K562 (cell line): ENCODE data around the gene GALM. TPM values are rescaled to one million over a fixed set of nuclear protein-coding genes. Genes with fewer than 3 reads are reported as not detected.

ENCODE experiments used
- ATAC-seq: fragments of 200-7000 bp; cut with Tn5 transposase; 3 replicates; pipeline ENCODE4 v1.9.1; 2020; ENCODE audit warnings: moderate library complexity
- BruUV-seq: library from RNA; stranded (reverse); fragments of 400-500 nt; replicated peaks from 2 replicates; lab custom pipeline; 2021; lab: Mats Ljungman, UMichigan
- CTCF ChIA-PET: fragments of 300-600 bp; formaldehyde crosslinking; extraction: SDS; loops from one replicate; lab custom pipeline; 2021; ENCODE audit warnings: low intra/inter-chr PET ratio; lab: Yijun Ruan, JAX
- POLR2A ChIA-PET: fragments of 300-600, 350-650 bp; sonication (Branson Sonifier 250); formaldehyde crosslinking; extraction: SDS; loops from one replicate; lab custom pipeline; 2021; ENCODE audit warnings: antibody characterized with exemption, inconsistent platforms; lab: Yijun Ruan, JAX
- DNase-seq, 4 experiments: peaks; one replicate each; pipeline versions ENCODE4 v3.0.0 to v3.0.0-alpha.2; 2011 to 2018; ENCODE audit warnings: low spot score in 3 of 4, mixed read lengths in 3 of 4; ENCODE audit errors: extremely low read depth in 1 of 4
- FAIRE-seq: peaks from 2 replicates; lab custom pipeline; 2011; peaks lifted over from hg19 to GRCh38; lab: Jason Lieb, UNC
- H2AFZ ChIP-seq: 2 replicates; pipeline ENCODE4 v1.6.0; 2011; ENCODE audit warnings: low read depth, low read length, control low read depth, inconsistent platforms
- H3K27ac ChIP-seq: fragments of 200-600 bp; 3 replicates; pipeline ENCODE4 v1.8.0; 2011; ENCODE audit warnings: low read depth, mild to moderate bottlenecking, control low read depth, inconsistent platforms, low read length, moderate library complexity, mixed read lengths; ENCODE audit errors: extremely low read depth
- H3K27me3 ChIP-seq, 2 experiments: fragments of 300-600 bp in 1 of 2; 2 replicates in 1 of 2; 3 replicates in 1 of 2; pipeline versions ENCODE4 v1.6.0 to v1.8.0; 2011; ENCODE audit warnings: inconsistent platforms in 2 of 2, low read length in 2 of 2, mild to moderate bottlenecking in 1 of 2, mixed read lengths in 1 of 2, moderate library complexity in 1 of 2; ENCODE audit not compliant: control insufficient read depth in 2 of 2, insufficient read depth in 2 of 2
- H3K36me3 ChIP-seq: fragments of 300-600 bp; 3 replicates; pipeline ENCODE4 v1.8.0; 2011; ENCODE audit warnings: mild to moderate bottlenecking, low read length, inconsistent platforms; ENCODE audit not compliant: control insufficient read depth, insufficient read depth
- H3K4me1 ChIP-seq, 2 experiments: fragments of 200-600 bp in 1 of 2; replicated peaks in 1 of 2; 2 replicates in 1 of 2; 3 replicates in 1 of 2; pipeline versions ENCODE4 v1.5.1 to v1.8.0; 2011; ENCODE audit warnings: inconsistent platforms in 2 of 2, low read length in 2 of 2, mild to moderate bottlenecking in 1 of 2, mixed read lengths in 1 of 2, moderate library complexity in 1 of 2; ENCODE audit not compliant: control insufficient read depth in 2 of 2, insufficient read depth in 2 of 2
- H3K4me2 ChIP-seq: 2 replicates; pipeline ENCODE4 v1.6.1; 2011; ENCODE audit warnings: low read length, control low read depth, inconsistent platforms, mixed read lengths; ENCODE audit not compliant: insufficient read depth
- H3K4me3 ChIP-seq: fragments of 200-600 bp; sonication (generic), shearing (Covaris generic); 2 replicates; pipeline ENCODE4 v1.5.1; 2016; ENCODE audit warnings: control low read depth, inconsistent platforms
- H3K79me2 ChIP-seq: fragments of 200-600 bp; 3 replicates; pipeline ENCODE4 v1.8.0; 2011; ENCODE audit warnings: low read length, inconsistent platforms; ENCODE audit not compliant: control insufficient read depth, insufficient read depth
- H3K9ac ChIP-seq, 2 experiments: 2 replicates each; pipeline versions ENCODE4 v1.6.0 to v1.6.1; 2011; ENCODE audit warnings: low read depth in 2 of 2, low read length in 2 of 2, control low read depth in 1 of 2, inconsistent platforms in 1 of 2, mild to moderate bottlenecking in 1 of 2, mixed read lengths in 1 of 2; ENCODE audit not compliant: insufficient read depth in 1 of 2
- H3K9me1 ChIP-seq: one replicate; pipeline ENCODE4 v1.6.0; 2011; ENCODE audit warnings: inconsistent platforms, mild to moderate bottlenecking, low read length, moderate library complexity; ENCODE audit not compliant: control insufficient read depth, insufficient read depth
- H3K9me3 ChIP-seq: replicated peaks from 2 replicates; pipeline ENCODE4 v1.5.1; 2011; ENCODE audit warnings: low read depth, low read length, inconsistent platforms; ENCODE audit not compliant: control insufficient read depth, insufficient read depth
- H4K20me1 ChIP-seq: replicated peaks from 2 replicates; pipeline ENCODE4 v1.6.1; 2011; ENCODE audit warnings: low read length, inconsistent platforms, mixed read lengths; ENCODE audit not compliant: control insufficient read depth, insufficient read depth
- BCOR ChIP-seq: fragments of 450-650 bp; IDR thresholded peaks from 2 replicates; pipeline ENCODE4 v1.6.1; 2016
- DNMT1 ChIP-seq: fragments of 450-650 bp; IDR thresholded peaks from 2 replicates; pipeline ENCODE4 v1.6.1; 2016; ENCODE audit warnings: antibody characterized with exemption, mild to moderate bottlenecking
- FOXA3 ChIP-seq, 2 experiments: fragments of 450-650 bp in 1 of 2; sonication (generic) in 1 of 2; formaldehyde crosslinking; IDR thresholded peaks in 1 of 2; conservative IDR thresholded peaks in 1 of 2; 2 replicates each; pipeline versions ENCODE4 v1.4.0 to v1.8.0; 2020 to 2022; ENCODE audit warnings: mild to moderate bottlenecking in 2 of 2, missing genetic modification reagents in 1 of 2
- KDM1A ChIP-seq, 2 experiments: fragments of 450-650 bp; IDR thresholded peaks; 2 replicates each; pipeline ENCODE4 v1.6.1; 2016; ENCODE audit warnings: mild to moderate bottlenecking in 2 of 2
- NR4A1 ChIP-seq, 2 experiments: fragments of 250-450 bp in 1 of 2; fragments of 450-650 bp in 1 of 2; sonication (Bioruptor Pico) in 1 of 2; IDR thresholded peaks; 2 replicates each; pipeline versions ENCODE4 v1.4.0 to v1.6.1; 2016 to 2020; ENCODE audit warnings: mild to moderate bottlenecking in 2 of 2, missing compliant biosample characterization in 1 of 2, missing genetic modification characterization in 1 of 2, moderate library complexity in 1 of 2
- TAF1 ChIP-seq: IDR thresholded peaks from 2 replicates; pipeline ENCODE4 v1.6.1; 2011; ENCODE audit warnings: mild to moderate bottlenecking, low read length, moderate library complexity; ENCODE audit not compliant: insufficient read depth, control insufficient read depth, severe bottlenecking; ENCODE audit errors: extremely low read depth
- TBL1XR1 ChIP-seq, 2 experiments: IDR thresholded peaks; 2 replicates each; pipeline ENCODE4 v1.6.1; 2012; ENCODE audit warnings: improper control_type of control experiment in 2 of 2, low read length in 2 of 2, mild to moderate bottlenecking in 1 of 2
- ZNF184 ChIP-seq: sonication (generic); formaldehyde crosslinking; IDR thresholded peaks from 2 replicates; pipeline ENCODE4 v1.5.0; 2020; ENCODE audit warnings: missing genetic modification reagents
- WGBS: fragments of 100-300 bp; shearing (Covaris generic); methylation state at CpG from one replicate; pipeline ENCODE4 v1.1.6; 2016; ENCODE audit warnings: low coverage, mixed read lengths; ENCODE audit not compliant: insufficient coverage; ENCODE audit errors: missing lambda C conversion rate; 5-methylcytosine and 5-hydroxymethylcytosine counted together
- in situ Hi-C: fragments of 300-500 bp; cut with MboI; formaldehyde crosslinking; loops from 4 replicates; pipeline ENCODE4 v1.15.0; 2018; ENCODE audit warnings: inconsistent platforms, mixed read lengths
- intact Hi-C: fragments of 100-400 bp; cut with micrococcal nuclease; formaldehyde crosslinking; loops from 2 replicates; pipeline ENCODE4 v1.14.2; 2022
- polyA plus RNA-seq, 8 experiments: library from polyadenylated mRNA; depleted of rRNA in 4 of 8; stranded (reverse) in 5 of 8; unstranded in 3 of 8; fragments of >200 nt; fragmentation: Nextera tagmentation in 2 of 8; fragmentation: Illumina TruSeq in 1 of 8; extraction: Ambion mirVana in 2 of 8; extraction: Trizol in 1 of 8; gene quantifications; 2 replicates each; pipeline versions ENCODE4 v1.2.1 to v1.2.3, GENCODE V29; 2011 to 2014; ENCODE audit warnings: inconsistent platforms in 1 of 8, missing spikeins in 1 of 8
- total RNA-seq, 7 experiments: library from RNA; depleted of rRNA in 6 of 7; stranded (reverse); fragments of >200 nt in 6 of 7; fragmentation: Illumina TruSeq in 2 of 7; extraction: Trizol in 2 of 7; gene quantifications; 2 replicates each; pipeline versions ENCODE4 v1.2.1 to v1.2.3, GENCODE V29; 2011 to 2021; ENCODE audit warnings: low replicate concordance in 1 of 7
- TF ChIP-seq, protein P1 (sequence below): fragments of 450-650 bp; IDR thresholded peaks from 2 replicates; pipeline ENCODE4 v1.6.1; 2018; ENCODE audit warnings: mild to moderate bottlenecking, low read depth; ENCODE audit not compliant: partially characterized antibody

GALM gene
- total and polyA plus RNA-seq, 9 of the 15 experiments (the other 6 are each of a cell fraction or from before 2014, with no cell fraction given) = 22.1 to 51.7 (median 27.9) TPM

DNA sequence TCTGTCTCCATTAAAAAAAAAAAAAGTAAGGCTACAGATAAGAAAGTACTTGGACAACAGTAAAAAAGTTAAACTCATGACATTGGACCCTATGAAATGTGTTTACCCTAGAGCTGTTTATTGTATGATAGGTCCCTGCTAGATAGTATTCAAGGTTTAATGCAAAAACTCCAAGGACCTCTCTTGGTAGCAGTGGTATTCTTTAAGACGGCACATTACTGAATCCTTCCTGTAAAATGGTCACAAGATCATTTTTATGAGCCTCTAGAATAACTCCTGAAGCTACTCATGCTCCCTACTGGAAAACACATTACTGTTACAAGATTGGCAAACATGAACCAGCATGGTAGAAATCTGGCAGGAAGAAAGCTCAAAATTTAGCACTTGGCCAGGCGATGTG is 38.8 kb downstream of the GALM start:
- POLR2A ChIA-PET = interaction anchor here (0.9 to 1.9 kb wide), 4 partner anchors 27 to 123 kb away, joined by 3 to 6 read pairs (median 4); no protein-coding TSS in a partner anchor
- Histone ChIP-seq H3K4me3 (no peak overlapping the region), H3K4me2 (no peak overlapping the region), H3K4me1 (peaks cover 6 to 9% of the 10 kb centered on the region in 2 experiments; a peak in 3 of 5 replicates), H3K9ac (no peak overlapping the region), H3K79me2 (no peaks in the 10 kb centered on the region; the same call in 2 of the 3 replicates)
- intact Hi-C loops = no loop called here
- CTCF ChIA-PET = no interaction called here
- TF ChIP-seq TAF1 = no peak
- no peak for TF ChIP-seq TBL1XR1 (IDR thresholded peaks at IDR 0.05; ENCODE audit: low read length in 2 of 2)
- TF ChIP-seq KDM1A (IDR thresholded peaks at IDR 0.05) = no peak
- no peak for TF ChIP-seq NR4A1 (CRISPR knock-in tag; IDR thresholded peaks at IDR 0.05)
- TF ChIP-seq NR4A1 (tag; IDR thresholded peaks at IDR 0.05) = no peak
- no peak for TF ChIP-seq DNMT1
- TF ChIP-seq, protein P1, sequence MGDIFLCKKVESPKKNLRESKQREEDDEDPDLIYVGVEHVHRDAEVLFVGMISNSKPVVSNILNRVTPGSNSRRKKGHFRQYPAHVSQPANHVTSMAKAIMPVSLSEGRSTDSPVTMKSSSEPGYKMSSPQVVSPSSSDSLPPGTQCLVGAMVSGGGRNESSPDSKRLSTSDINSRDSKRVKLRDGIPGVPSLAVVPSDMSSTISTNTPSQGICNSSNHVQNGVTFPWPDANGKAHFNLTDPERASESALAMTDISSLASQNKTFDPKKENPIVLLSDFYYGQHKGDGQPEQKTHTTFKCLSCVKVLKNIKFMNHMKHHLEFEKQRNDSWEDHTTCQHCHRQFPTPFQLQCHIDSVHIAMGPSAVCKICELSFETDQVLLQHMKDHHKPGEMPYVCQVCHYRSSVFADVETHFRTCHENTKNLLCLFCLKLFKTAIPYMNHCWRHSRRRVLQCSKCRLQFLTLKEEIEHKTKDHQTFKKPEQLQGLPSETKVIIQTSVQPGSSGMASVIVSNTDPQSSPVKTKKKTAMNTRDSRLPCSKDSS = no peak
- TF ChIP-seq FOXA3 (CRISPR knock-in tag; conservative IDR thresholded peaks at IDR 0.05 in 1 of 2, IDR thresholded peaks at IDR 0.05 in 1 of 2) = no peak
- no peak for TF ChIP-seq BCOR
- no peak for TF ChIP-seq ZNF184
- TF ChIP-seq, all 486 proteins: peak for 0
- H3K9me3 ChIP-seq = no peaks in the 10 kb centered on the region
- no peak for ATAC-seq
- DNase-seq = no peak
- H3K27ac ChIP-seq = no peak overlapping the region
- in situ Hi-C loops = no loop called here
- no peak for FAIRE-seq
- no peaks in the 10 kb centered on the region for H3K27me3 ChIP-seq
- 87% methylated on average over 2 of the region's 2 CpGs for WGBS
- no peaks in the 10 kb centered on the region for H3K36me3 ChIP-seq
- no peaks in the 10 kb centered on the region for H3K9me1 ChIP-seq
- no peaks in the 10 kb centered on the region for H4K20me1 ChIP-seq
- H2AFZ ChIP-seq = no peak overlapping the region
- no TSS peak for BruUV-seq
